Adrenal gland (tissue), 5 donors: ENCODE results near the gene OTUD3.

Experiments used
- POLR2A ChIP-seq, 2 donors: fragments of 450-650 bp; IDR thresholded peaks; one replicate each; pipeline ENCODE4 v1.6.1; 2017; ENCODE audit warnings: antibody characterized with exemption in 2 of 2, mild to moderate bottlenecking in 2 of 2, moderate library complexity in 1 of 2
- TF ChIP-seq, protein P1 (sequence below), 6 experiments: fragments of 450-650 bp in 4 of 6; fragments of 200-600 bp in 2 of 6; sonication (generic) in 1 of 6; IDR thresholded peaks; 1 replicate in 5 of 6; 2 replicates in 1 of 6; pipeline versions ENCODE4 v1.5.1 to v1.8.0; 2016 to 2021; ENCODE audit warnings: antibody characterized with exemption in 6 of 6, mild to moderate bottlenecking in 2 of 6, moderate library complexity in 1 of 6
- donor health status: DM: no; HTN: no; CAD: no.

DNA sequence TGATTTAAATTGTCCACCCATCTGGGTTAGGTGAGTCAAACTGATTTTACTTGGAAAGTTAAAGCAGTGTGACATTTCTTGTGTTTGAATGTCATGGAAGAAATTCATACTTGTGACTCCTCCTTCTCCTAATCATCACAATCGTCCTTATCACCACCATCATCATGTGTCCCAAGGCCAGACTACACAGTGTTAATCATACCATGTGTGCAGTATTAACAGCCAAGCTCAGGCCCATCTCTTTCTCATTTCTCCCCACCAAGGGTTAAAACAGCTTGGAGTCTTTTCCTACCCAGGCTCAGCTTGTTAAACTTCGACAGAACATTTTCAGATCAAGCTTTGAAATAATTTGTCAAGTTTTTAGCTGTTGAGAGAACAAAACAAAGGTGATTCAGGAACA is 63.7 kb downstream of the OTUD3 start:
- TF ChIP-seq, protein P1, sequence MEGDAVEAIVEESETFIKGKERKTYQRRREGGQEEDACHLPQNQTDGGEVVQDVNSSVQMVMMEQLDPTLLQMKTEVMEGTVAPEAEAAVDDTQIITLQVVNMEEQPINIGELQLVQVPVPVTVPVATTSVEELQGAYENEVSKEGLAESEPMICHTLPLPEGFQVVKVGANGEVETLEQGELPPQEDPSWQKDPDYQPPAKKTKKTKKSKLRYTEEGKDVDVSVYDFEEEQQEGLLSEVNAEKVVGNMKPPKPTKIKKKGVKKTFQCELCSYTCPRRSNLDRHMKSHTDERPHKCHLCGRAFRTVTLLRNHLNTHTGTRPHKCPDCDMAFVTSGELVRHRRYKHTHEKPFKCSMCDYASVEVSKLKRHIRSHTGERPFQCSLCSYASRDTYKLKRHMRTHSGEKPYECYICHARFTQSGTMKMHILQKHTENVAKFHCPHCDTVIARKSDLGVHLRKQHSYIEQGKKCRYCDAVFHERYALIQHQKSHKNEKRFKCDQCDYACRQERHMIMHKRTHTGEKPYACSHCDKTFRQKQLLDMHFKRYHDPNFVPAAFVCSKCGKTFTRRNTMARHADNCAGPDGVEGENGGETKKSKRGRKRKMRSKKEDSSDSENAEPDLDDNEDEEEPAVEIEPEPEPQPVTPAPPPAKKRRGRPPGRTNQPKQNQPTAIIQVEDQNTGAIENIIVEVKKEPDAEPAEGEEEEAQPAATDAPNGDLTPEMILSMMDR (IDR thresholded peaks at IDR 0.05): no peak
- no peak for TF ChIP-seq POLR2A (IDR thresholded peaks at IDR 0.05)
